Keratinocyte (primary cell): Measurements from ENCODE around the gene VPS13A. TPM values are rescaled to one million over a fixed set of nuclear protein-coding genes. Genes with fewer than 3 reads are reported as not detected.

Experiments used
- DNase-seq: peaks from one replicate; pipeline ENCODE4 v3.0.0-alpha.2; 2011; ENCODE audit warnings: low read depth, missing footprints, low spot score
- FAIRE-seq: peaks from 2 replicates; lab custom pipeline; 2011; peaks lifted over from hg19 to GRCh38; lab: Jason Lieb, UNC
- H2AFZ ChIP-seq: 2 replicates; pipeline ENCODE4 v1.6.0; 2012; ENCODE audit warnings: low read length, control low read depth, inconsistent platforms; ENCODE audit not compliant: control insufficient read depth
- H3K27ac ChIP-seq: 2 replicates; pipeline ENCODE4 v1.5.1; 2011; ENCODE audit warnings: low read length; ENCODE audit not compliant: control insufficient read depth, insufficient read depth
- H3K27me3 ChIP-seq: 3 replicates; pipeline ENCODE4 v1.6.0; 2011; ENCODE audit warnings: low read length; ENCODE audit not compliant: control insufficient read depth, insufficient read depth; ENCODE audit errors: extremely low read depth
- H3K36me3 ChIP-seq, 2 experiments: 2 replicates in 1 of 2; 3 replicates in 1 of 2; pipeline ENCODE4 v1.5.1; 2011; ENCODE audit warnings: low read length in 2 of 2, mild to moderate bottlenecking in 1 of 2; ENCODE audit not compliant: control insufficient read depth in 2 of 2, insufficient read depth in 2 of 2; ENCODE audit errors: extremely low read depth in 1 of 2
- H3K4me1 ChIP-seq: 3 replicates; pipeline ENCODE4 v1.5.1; 2011; ENCODE audit warnings: low read length; ENCODE audit not compliant: control insufficient read depth, insufficient read depth; ENCODE audit errors: extremely low read depth
- H3K4me2 ChIP-seq: 3 replicates; pipeline ENCODE4 v1.6.0; 2011; ENCODE audit warnings: low read depth, low read length; ENCODE audit not compliant: control insufficient read depth, insufficient read depth; ENCODE audit errors: extremely low read depth
- H3K4me3 ChIP-seq, 3 experiments: fragments of 200-600 bp in 1 of 3; sonication (generic) in 1 of 3; 2 replicates in 2 of 3; 3 replicates in 1 of 3; pipeline ENCODE4 v1.5.1; 2011 to 2016; ENCODE audit warnings: low read length in 3 of 3, mild to moderate bottlenecking in 3 of 3, control low read depth in 2 of 3, inconsistent platforms in 1 of 3, low read depth in 1 of 3, mixed read lengths in 1 of 3, mixed run types in 1 of 3, moderate library complexity in 1 of 3; ENCODE audit not compliant: control insufficient read depth in 2 of 3, insufficient read depth in 2 of 3; ENCODE audit errors: extremely low read depth in 1 of 3
- H3K79me2 ChIP-seq: 2 replicates; pipeline ENCODE4 v1.6.0; 2012; ENCODE audit warnings: low read length; ENCODE audit not compliant: control insufficient read depth, insufficient read depth
- H3K9ac ChIP-seq: 3 replicates; pipeline ENCODE4 v1.6.0; 2011; ENCODE audit warnings: low read length; ENCODE audit not compliant: control insufficient read depth, insufficient read depth; ENCODE audit errors: extremely low read depth
- H3K9me1 ChIP-seq: 3 replicates; pipeline ENCODE4 v1.6.0; 2011; ENCODE audit warnings: low read length; ENCODE audit not compliant: control insufficient read depth, insufficient read depth; ENCODE audit errors: extremely low read depth
- H3K9me3 ChIP-seq: 2 replicates; pipeline ENCODE4 v1.5.1; 2012; ENCODE audit warnings: low read depth, low read length; ENCODE audit not compliant: control insufficient read depth
- H4K20me1 ChIP-seq: 3 replicates; pipeline ENCODE4 v1.6.0; 2011; ENCODE audit warnings: low read length; ENCODE audit not compliant: control insufficient read depth, insufficient read depth; ENCODE audit errors: extremely low read depth
- CTCF ChIP-seq, 3 experiments: IDR thresholded peaks in 1 of 3; conservative IDR thresholded peaks in 1 of 3; optimal IDR thresholded peaks in 1 of 3; 2 replicates in 2 of 3; 3 replicates in 1 of 3; pipeline versions ENCODE3 to v1.5.1; 2011; ENCODE audit warnings: low read length in 3 of 3, mild to moderate bottlenecking in 3 of 3, moderate library complexity in 2 of 3, control low read depth in 1 of 3, inconsistent platforms in 1 of 3; ENCODE audit not compliant: insufficient read depth in 2 of 3; ENCODE audit errors: extremely low read depth in 1 of 3
- EZH2 ChIP-seq: IDR thresholded peaks from one replicate; pipeline ENCODE4 v1.6.1; 2012; ENCODE audit warnings: inconsistent platforms, mild to moderate bottlenecking, low read length, moderate library complexity
- dilution Hi-C: fragments of 300-500 bp; cut with MboI; formaldehyde crosslinking; loops from one replicate; pipeline ENCODE4 v1.7.0; 2020; ENCODE audit warnings: low sequenced_read_pairs; ENCODE audit not compliant: extremely low pct_ligation_motif_present
- polyA plus RNA-seq, 5 experiments: library from polyadenylated mRNA; depleted of rRNA in 3 of 5; stranded (reverse) in 3 of 5; stranded (forward) in 1 of 5; unstranded in 1 of 5; fragments of >200 nt; gene quantifications; 1 replicate in 1 of 5; 2 replicates in 3 of 5; 3 replicates in 1 of 5; pipeline versions ENCODE4 v1.2.1 to v1.2.3, GENCODE V29; 2011 to 2012; ENCODE audit warnings: missing spikeins in 2 of 5, low read depth in 1 of 5, low replicate concordance in 1 of 5

VPS13A gene
- polyA plus RNA-seq, 1 donor (not counting 4 experiments of a cell fraction or from before 2014, with no cell fraction given), result 55.3 TPM

DNA sequence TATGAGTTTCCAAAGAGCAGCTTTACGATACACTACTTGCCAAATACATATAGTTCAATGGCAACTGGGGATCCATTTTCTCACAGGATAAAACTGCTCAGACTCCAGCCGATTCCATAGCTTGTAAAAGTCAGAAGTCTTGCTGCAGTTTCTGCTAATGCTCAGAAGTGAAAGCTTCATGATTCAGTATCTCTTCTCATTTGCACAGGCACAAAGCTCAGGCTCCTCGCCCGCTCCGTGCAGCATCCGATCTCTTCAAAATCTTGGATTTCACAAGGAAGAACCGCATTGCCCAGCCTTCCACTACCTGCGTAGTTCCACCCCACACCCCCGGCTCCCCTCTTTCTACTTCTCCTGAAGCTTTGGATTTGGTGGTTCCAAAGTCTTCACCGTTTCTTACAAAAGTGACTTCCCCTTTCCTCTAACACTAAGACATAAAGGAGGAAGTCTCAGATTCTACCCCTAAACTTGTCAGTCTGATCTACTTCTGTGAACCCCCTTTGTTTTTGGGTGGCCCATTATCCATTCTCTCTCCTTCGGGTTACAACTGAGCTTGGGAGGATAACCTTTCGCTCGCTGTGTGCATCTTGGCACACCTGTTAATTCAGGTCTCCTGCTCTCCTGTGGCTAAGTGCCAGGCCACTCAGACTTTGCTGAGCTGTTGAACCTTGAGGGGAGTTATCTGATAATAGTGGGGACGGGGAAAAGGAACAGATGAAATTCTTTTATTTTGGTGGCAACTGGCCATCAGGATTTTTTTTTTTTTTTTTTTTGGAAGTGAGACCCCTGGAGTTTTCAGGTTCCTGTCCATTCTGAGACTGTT, 276.7 kb downstream of the VPS13A start:
- no peak for FAIRE-seq
- H3K4me2 ChIP-seq, result no peak overlapping the region
- no peaks in the 10 kb centered on the region for H3K36me3 ChIP-seq
- H3K4me3 ChIP-seq, result no peak overlapping the region
- no peak for DNase-seq
- H3K27ac ChIP-seq, result no peak overlapping the region
- H3K4me1 ChIP-seq, result peaks cover 9% of the 10 kb centered on the region
- no peak overlapping the region for H3K9ac ChIP-seq
- H3K79me2 ChIP-seq, result no peaks in the 10 kb centered on the region
- TF ChIP-seq CTCF (optimal IDR thresholded peaks at IDR 0.05 in 1 of 3, IDR thresholded peaks at IDR 0.05 in 1 of 3, conservative IDR thresholded peaks at IDR 0.05 in 1 of 3; ENCODE audit: extremely low read depth in 1 of 3, insufficient read depth in 2 of 3, low read length in 3 of 3) (no peak), EZH2 (no peak)
- no peaks in the 10 kb centered on the region for H4K20me1 ChIP-seq
- dilution Hi-C loops, result no loop called here
- H3K9me1 ChIP-seq, result no peaks in the 10 kb centered on the region
- H3K9me3 ChIP-seq, result no peaks in the 10 kb centered on the region
- H2AFZ ChIP-seq, result no peak overlapping the region
- no peaks in the 10 kb centered on the region for H3K27me3 ChIP-seq

DNA sequence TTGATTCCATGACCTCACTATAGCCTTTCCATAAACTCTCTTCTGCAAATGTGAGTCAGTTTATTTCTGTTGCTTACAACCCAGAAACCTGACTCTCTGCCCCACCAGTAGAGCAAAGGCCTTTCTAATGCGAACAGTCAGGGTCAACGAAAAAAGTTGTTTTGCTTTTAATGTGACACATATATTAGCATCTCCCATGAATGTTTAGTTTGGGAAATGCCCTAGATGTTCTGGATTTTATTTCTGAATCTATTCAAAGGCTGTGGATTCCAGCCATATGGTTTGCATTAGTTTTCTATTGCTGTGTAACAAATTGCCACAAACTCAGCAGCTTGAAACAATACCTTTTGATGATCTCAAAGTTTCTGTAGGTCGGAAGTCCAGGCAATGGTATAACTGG, 277.3 kb downstream of the VPS13A start:
- no peaks in the 10 kb centered on the region for H4K20me1 ChIP-seq
- no peaks in the 10 kb centered on the region for H3K9me3 ChIP-seq
- no peak for FAIRE-seq
- H3K9ac ChIP-seq, result no peak overlapping the region
- H3K36me3 ChIP-seq, result no peaks in the 10 kb centered on the region
- dilution Hi-C loops, result no loop called here
- peaks cover 5% of the 10 kb centered on the region for H3K4me1 ChIP-seq
- no peak for TF ChIP-seq CTCF (optimal IDR thresholded peaks at IDR 0.05 in 1 of 3, IDR thresholded peaks at IDR 0.05 in 1 of 3, conservative IDR thresholded peaks at IDR 0.05 in 1 of 3; ENCODE audit: extremely low read depth in 1 of 3, insufficient read depth in 2 of 3, low read length in 3 of 3)
- TF ChIP-seq EZH2, result no peak
- no peaks in the 10 kb centered on the region for H3K9me1 ChIP-seq
- H2AFZ ChIP-seq, result no peak overlapping the region
- no peaks in the 10 kb centered on the region for H3K79me2 ChIP-seq
- no peak overlapping the region for H3K4me3 ChIP-seq
- no peaks in the 10 kb centered on the region for H3K27me3 ChIP-seq
- no peak overlapping the region for H3K4me2 ChIP-seq
- DNase-seq, result no peak
- no peak overlapping the region for H3K27ac ChIP-seq
